DND-41 (cell line): ENCODE measurements around the gene COX10.

Experiments used
- EZH2 ChIP-seq: IDR thresholded peaks from 3 replicates; pipeline ENCODE4 v1.6.1; 2012; ENCODE audit warnings: borderline replicate concordance, low read depth, mild to moderate bottlenecking, moderate library complexity, low read length, inconsistent platforms; ENCODE audit not compliant: severe bottlenecking
- TF ChIP-seq, protein P1 (sequence below): IDR thresholded peaks from 2 replicates; pipeline ENCODE4 v1.5.1; 2012; ENCODE audit warnings: borderline replicate concordance, low read length, moderate library complexity, mild to moderate bottlenecking; ENCODE audit not compliant: poor library complexity, severe bottlenecking; ENCODE audit errors: extremely low read depth

DNA sequence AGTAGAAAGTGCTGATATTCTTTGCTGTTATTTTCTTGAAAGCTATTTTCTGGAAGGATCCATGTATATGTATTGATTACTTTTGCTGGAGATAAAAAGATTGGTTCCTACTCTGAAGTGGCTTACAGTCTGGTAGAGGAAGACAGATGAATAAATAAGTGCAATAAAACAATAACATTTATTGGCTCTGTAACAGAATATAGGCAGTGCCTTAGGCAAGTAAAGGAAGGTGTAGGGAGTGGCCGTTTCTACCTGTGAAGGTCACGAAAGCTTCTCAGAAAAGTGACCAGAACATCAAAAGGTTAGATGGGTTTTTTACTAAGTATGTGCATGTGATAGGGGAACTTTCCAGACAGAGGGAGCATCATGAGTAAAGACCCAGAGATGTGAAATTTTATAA lies 43.1 kb downstream of the COX10 start:
- no peak for TF ChIP-seq EZH2
- TF ChIP-seq, protein P1, sequence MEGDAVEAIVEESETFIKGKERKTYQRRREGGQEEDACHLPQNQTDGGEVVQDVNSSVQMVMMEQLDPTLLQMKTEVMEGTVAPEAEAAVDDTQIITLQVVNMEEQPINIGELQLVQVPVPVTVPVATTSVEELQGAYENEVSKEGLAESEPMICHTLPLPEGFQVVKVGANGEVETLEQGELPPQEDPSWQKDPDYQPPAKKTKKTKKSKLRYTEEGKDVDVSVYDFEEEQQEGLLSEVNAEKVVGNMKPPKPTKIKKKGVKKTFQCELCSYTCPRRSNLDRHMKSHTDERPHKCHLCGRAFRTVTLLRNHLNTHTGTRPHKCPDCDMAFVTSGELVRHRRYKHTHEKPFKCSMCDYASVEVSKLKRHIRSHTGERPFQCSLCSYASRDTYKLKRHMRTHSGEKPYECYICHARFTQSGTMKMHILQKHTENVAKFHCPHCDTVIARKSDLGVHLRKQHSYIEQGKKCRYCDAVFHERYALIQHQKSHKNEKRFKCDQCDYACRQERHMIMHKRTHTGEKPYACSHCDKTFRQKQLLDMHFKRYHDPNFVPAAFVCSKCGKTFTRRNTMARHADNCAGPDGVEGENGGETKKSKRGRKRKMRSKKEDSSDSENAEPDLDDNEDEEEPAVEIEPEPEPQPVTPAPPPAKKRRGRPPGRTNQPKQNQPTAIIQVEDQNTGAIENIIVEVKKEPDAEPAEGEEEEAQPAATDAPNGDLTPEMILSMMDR, result no peak
